Stomach (tissue), 4 donors: ENCODE data around the gene ACSBG1.

Experiments used
- CTCF ChIP-seq, 7 experiments: fragments of 450-650 bp in 4 of 7; fragments of 200-600 bp in 3 of 7; sonication (generic) in 3 of 7; IDR thresholded peaks; one replicate each; pipeline ENCODE4 v1.5.1; 2016 to 2019; ENCODE audit warnings: antibody characterized with exemption in 7 of 7, control low read depth in 2 of 7, mild to moderate bottlenecking in 1 of 7
- EP300 ChIP-seq: sonication (generic); formaldehyde crosslinking; IDR thresholded peaks from one replicate; pipeline ENCODE4 v1.6.1; 2017; ENCODE audit warnings: antibody characterized with exemption

DNA sequence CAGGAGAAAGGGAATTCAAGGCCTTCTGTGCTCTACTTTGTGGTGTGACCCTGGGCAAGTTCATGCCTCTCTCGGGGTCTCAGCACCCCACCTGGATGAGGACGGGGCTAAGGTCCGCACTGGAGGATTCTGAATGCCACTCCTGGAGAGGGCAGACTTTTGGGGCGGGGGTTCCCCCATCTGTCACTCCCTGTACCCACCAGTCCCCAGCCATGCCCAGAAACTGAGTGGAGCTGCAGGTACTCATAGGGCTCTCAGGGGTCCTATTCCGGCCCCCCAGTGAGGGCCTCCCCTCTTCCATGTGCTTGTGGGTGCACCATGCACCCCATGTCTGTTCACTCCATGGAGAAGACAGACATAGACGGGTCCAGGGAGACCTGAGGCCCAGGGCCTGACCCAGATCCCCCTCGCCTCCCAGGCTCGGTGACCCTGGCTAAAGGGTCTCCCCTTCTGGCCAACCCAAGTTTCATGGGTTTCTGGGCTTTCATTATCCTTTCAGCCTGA lies 26.0 kb downstream of the ACSBG1 start:
- TF ChIP-seq CTCF (IDR thresholded peaks at IDR 0.05), result no peak
- TF ChIP-seq EP300, result no peak
